ENCODE measurements around the gene DST. TPM values are rescaled to one million over a fixed set of nuclear protein-coding genes. Genes with fewer than 3 reads are reported as not detected.

The DST gene
- polyA plus RNA-seq, 4 donors: 195 to 264 (median 228) TPM

- no peak for DNase-seq (ENCODE audit: low read depth in 4 of 4, low spot score in 3 of 4)
These were observed 102.3 kb downstream of the DST start for GRCh38 chr6:56540232-56541029.

GRCh38 chr6:56539527-56540105, 103.1 kb downstream of the DST start:
- no peak for DNase-seq (ENCODE audit: low read depth in 4 of 4, low spot score in 3 of 4)

DNA sequence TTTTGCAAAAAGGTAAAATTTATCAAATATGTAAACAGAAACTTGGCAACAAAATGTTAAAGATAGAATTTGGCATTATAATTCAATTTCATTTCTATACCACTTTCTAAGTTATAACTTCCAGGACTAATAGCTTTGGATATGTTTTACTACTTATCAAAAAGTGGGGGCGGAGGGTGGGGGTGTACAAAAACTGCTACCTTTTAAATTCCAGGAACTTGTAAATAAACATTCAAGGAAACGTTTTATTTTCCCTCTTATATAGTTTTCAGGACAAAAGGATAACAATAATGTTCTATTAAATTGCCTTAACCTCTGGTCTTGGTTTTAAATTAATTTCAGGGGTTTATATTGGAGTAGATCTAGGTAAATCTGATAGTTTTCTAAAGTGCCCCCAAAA, 103.8 kb downstream of the DST start:
- no peak for DNase-seq (ENCODE audit: low read depth in 4 of 4, low spot score in 3 of 4)

DNA sequence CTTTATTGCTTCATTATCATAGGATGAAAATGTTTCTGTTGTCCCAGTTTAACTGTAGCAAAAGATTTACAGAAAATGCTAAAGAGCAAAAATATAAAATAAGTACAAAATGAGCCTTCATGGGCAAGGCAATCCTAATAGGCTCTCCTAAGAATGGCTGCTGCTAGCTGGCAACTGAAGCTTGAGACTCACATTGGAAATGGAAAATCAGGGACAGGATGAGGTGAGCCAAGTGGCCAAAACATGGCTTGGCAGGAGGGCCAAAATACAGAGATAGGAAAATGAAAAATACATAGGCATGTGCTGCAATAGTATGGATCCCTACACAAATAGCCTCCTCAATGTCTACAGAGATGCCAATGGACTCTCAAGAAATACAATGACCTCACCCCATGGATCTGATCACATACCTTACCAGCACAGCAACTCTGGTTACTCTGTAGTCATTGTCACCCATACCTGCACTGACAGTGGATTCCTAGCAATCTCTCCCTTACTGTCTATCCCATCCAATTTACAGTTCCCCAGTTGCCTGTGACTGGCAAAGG, 105.4 kb downstream of the DST start:
- no peak for DNase-seq (ENCODE audit: low read depth in 4 of 4, low spot score in 3 of 4)

DNA sequence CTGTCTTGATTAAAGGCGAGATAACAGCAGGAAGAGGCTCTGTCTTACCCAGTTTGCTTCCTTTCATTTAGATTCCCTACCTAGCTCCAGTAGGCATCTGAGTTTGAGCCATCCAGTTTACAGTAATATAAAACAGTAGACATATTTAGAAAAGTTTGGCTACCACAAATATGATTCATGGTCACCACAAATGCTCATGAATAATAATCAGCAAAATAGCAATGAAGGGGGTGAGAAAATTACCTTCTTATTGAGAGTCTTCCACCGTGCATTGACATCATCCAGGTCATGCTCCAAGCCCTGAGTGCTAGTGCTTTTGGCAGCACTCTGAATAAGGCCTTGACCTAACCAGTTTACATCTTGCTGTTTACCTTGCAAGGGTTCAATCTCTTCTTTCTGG, 106.2 kb downstream of the DST start:
- no peak for DNase-seq (ENCODE audit: low read depth in 4 of 4, low spot score in 3 of 4)

GRCh38 chr6:56535626-56536025, 107.1 kb downstream of the DST start:
- DNase-seq (ENCODE audit: low read depth in 4 of 4, low spot score in 3 of 4): no peak

GRCh38 chr6:56534680-56535419, 107.8 kb downstream of the DST start:
- no peak for DNase-seq (ENCODE audit: low read depth in 4 of 4, low spot score in 3 of 4)

- DNase-seq (ENCODE audit: low read depth in 4 of 4, low spot score in 3 of 4): no peak
These were observed 109.7 kb downstream of the DST start for GRCh38 chr6:56532766-56533551.

DNA sequence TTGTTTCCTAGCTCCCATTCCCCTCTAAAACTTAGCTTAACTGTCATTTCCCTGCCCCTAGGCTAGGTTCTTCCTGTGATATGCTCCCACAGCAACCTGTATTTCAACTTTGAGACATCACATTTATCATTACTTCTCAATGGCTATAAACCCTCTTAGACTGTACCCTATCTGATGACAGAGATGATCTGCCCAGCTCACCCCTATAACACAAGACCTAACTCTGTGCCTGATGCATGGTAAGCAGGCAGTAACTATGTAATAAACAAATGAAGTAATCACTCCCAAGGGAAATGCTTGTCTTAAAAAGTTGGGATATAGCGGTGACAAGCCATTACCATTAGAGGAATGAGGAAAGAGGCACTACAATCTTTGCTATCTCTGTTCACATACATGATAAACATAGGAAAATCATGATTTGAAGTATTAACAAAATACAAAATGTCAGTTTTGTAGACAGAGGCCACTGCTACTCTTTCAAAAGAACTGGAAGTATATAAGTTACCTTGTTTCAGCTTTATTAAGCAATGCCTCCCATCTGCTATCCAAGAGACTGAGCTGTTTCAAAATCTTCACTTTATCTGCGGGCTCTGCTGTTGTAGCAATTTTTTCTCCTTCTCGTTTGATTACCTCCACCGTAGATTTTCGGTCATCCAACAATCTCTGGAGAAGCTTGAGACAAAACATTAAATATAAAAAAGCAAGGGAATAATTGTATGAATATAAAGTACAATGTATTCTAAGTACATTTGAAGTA, 110.7 kb downstream of the DST start:
- no peak for DNase-seq (ENCODE audit: low read depth in 4 of 4, low spot score in 3 of 4)

GRCh38 chr6:56529594-56530191, 113.0 kb downstream of the DST start:
- DNase-seq (ENCODE audit: low read depth in 4 of 4, low spot score in 3 of 4): no peak

GRCh38 chr6:56528412-56528841, 114.3 kb downstream of the DST start:
- DNase-seq (ENCODE audit: low read depth in 4 of 4, low spot score in 3 of 4): no peak

DNA sequence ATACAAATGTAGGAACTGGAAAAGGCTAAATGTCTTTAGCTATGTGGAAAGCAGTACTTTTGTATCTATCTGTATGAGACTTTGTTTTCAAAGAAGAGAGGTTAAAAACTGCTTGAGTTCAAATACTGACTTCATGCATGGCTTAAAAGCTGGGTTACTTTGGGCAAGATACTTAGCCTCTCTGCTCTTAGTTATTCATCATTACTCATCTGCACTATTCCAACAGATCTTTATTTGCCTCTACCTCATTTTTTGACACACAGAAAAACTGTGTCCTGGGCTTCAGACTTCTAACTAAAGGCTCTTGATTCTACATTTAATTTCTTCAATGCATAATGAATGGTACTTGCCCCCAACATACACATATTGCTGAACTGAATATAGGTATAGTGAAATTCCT, 114.8 kb downstream of the DST start:
- no peak for DNase-seq (ENCODE audit: low read depth in 4 of 4, low spot score in 3 of 4)

GRCh38 chr6:56526860-56527544, 115.7 kb downstream of the DST start:
- no peak for DNase-seq (ENCODE audit: low read depth in 4 of 4, low spot score in 3 of 4)

DNA sequence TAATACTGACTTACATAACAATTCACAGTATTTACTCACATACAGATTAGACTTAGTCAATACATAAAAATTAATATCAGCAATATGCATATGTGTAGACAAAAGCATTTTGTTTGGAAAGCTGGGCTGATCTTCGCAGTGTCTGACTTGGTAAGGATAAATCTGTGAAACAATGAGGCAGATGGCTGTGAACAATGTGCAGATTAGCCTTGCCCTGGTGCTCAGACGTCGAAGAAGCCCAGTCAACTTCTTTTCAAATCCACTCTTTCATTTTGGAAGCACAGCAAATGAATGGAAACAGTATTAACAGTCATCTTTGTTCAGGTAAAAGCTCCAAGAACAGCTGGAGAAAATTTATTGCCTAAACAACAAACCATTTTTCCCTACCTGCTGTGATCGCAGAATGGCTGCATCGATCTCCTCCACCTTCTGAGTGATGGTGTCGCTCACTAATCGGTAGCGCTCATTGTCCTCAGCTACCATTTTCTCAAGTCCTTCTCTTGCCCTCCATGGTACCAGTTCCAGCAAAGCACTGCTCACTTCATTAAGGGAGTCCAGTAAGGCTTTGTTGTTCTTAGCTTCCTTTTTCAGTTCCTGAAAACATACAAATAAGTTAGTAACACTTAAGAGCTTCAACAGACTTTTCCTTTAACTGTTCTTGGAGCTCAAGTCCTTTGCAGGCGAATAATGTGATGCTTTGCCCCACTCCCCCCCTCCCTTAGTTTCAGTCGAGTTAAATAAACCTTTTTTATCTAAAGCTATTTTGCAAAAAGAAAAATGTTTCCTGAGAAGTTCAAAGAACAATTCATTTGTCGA, 116.5 kb downstream of the DST start:
- no peak for DNase-seq (ENCODE audit: low read depth in 4 of 4, low spot score in 3 of 4)

DNA sequence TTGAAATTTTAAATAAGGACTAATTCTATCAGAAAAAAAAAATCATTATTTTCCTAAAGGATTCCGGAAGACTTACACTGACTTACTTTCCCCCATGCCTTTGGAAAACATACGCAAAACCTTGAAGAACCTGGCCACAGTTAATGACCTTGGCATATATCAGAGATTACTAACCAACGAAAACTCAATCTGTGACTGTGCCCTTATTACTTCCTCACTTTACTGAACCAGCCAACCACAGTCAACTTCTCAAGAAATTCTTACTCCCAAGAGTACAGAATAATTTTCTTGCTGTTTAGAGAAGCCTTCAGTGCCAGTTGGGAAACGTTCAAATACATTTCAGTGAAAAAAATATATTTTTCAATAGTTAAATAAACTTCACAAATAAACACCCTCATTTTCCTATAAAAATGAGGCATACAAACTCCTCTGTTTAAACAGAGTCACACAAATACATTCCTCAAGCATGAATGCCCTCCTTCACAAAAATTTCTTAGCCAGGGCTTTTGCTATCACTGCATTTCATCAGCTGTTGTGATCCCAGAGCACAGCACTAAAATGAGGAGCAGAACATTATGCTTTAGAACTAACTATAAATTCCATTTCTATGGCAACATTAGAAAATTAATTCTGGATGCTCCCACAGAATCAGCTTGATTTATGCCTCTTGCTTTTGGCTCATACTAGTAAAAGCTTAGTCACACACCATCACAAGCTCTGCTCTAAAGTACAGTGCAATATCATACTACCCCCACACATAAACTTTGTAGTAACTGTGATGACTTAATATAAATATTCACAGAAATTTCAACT, 117.6 kb downstream of the DST start:
- DNase-seq (ENCODE audit: low read depth in 4 of 4, low spot score in 3 of 4): no peak

DNA sequence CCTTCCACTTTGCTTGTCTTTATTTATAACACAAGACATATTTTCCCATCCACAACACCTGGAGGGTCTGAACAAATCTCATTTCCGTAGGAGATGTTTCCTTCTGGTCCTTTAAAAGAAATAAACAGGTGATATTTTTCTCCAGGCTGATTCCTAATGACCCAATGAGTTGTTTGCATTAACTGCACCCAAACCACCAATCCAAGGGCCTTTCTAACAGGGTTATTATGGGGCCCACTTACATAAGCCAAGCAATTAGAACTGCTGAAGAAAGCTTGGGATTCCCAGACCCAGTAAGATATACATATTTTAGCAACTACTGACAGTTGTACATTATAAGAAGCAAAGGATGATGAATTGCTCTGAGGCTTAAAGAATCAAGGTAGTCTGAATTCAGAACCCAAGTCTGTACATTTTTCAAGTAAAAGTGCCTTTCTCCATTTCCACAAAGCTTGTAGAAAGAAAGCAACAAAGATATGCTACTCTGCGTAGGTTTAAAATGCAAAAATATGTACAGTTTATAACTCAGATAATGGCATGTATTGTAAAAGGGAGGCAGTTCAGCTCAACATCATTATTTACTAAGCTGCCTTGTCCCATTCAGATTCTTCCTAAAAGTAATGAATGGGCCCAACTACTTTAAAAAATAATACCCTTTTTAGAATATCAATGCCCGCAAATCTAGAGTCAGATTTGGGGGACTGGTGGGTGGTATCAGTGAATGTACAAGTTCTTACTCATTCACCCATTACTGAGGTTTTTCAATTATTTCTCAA, 120.0 kb downstream of the DST start:
- no peak for DNase-seq (ENCODE audit: low read depth in 4 of 4, low spot score in 3 of 4)

All from left renal pelvis (tissue), 4 donors.